ENCODE data around the gene CLDND2. TPM values are rescaled to one million over a fixed set of nuclear protein-coding genes. Genes with fewer than 3 reads are reported as not detected.
A peak's percentile ranks its signal among the peaks of the same experiment; 100 is the strongest.

The CLDND2 gene
- total and polyA plus RNA-seq, 2 of the 8 experiments (the other 6 are each of a cell fraction or from before 2014, with no cell fraction given), result 0.21 to 0.56 TPM

GRCh38 chr19:51337141-51337860, 31.5 kb downstream of the CLDND2 start:
- peak overlapping the region; percentile 12; the same call in 1 of the 2 replicates for H4K8ac ChIP-seq (ENCODE audit: extremely low read depth, insufficient read depth, low read length)
- no peak overlapping the region for H4K91ac ChIP-seq (replicated peaks; ENCODE audit: insufficient read length, low read length)
- peaks cover 0 to 4% (median 0%) of the 10 kb centered on the region in 4 experiments; a peak in 1 of 8 replicates for H3K36me3 ChIP-seq (ENCODE audit: control insufficient read depth in 2 of 4, insufficient read depth in 4 of 4, low read length in 3 of 4)
- POLR2A ChIA-PET (ENCODE audit: partially characterized antibody), result interaction anchor here (1.1 kb wide), 1 partner anchor 22 kb away, joined by 4 read pairs; no protein-coding TSS in a partner anchor
- CTCF ChIA-PET (ENCODE audit: partially characterized antibody), result interaction anchor here (0.9 to 4.9 kb wide), 7 partner anchors 9 to 101 kb away, joined by 3 to 42 read pairs (median 3); partner anchors contain the start of gene LIM2
- H3K9me3 ChIP-seq (ENCODE audit: insufficient read depth in 2 of 2, low read depth in 1 of 2, low read length in 1 of 2), result no peaks in the 10 kb centered on the region; a peak in 1 of 4 replicates
- no peak for FAIRE-seq
- no peaks in the 10 kb centered on the region for H3K79me2 ChIP-seq (ENCODE audit: control insufficient read depth in 1 of 2, insufficient read depth in 2 of 2, low read length in 2 of 2)
- no peak overlapping the region for H3K14ac ChIP-seq (ENCODE audit: insufficient read length)
- H3K9ac ChIP-seq (replicated peaks in 1 of 4; ENCODE audit: extremely low read depth in 1 of 4, low read depth in 3 of 4, low read length in 3 of 4), result no peak overlapping the region
- H4K20me1 ChIP-seq (replicated peaks in 1 of 2; ENCODE audit: control insufficient read depth in 1 of 2, insufficient read depth in 2 of 2, low read length in 2 of 2), result no peaks in the 10 kb centered on the region
- no peak for DNase-seq (ENCODE audit: low read depth in 1 of 2, low spot score in 2 of 2)
- H3K27me3 ChIP-seq (replicated peaks in 1 of 4; ENCODE audit: control insufficient read depth in 3 of 4, extremely low read depth in 1 of 4, insufficient read depth in 3 of 4, low read length in 3 of 4), result peaks cover 0 to 18% (median 11%) of the 10 kb centered on the region in 4 experiments; a peak in 5 of 7 replicates
- H3K4me1 ChIP-seq (replicated peaks in 1 of 4; ENCODE audit: control insufficient read depth in 3 of 4, insufficient read depth in 4 of 4, low read length in 3 of 4), result peaks cover 0 to 13% (median 9%) of the 10 kb centered on the region in 4 experiments; a peak in 6 of 7 replicates
- no peak overlapping the region for H2BK120ac ChIP-seq (replicated peaks; ENCODE audit: low read depth, low read length)
- no peak overlapping the region for H2BK12ac ChIP-seq (ENCODE audit: low read depth, low read length)
- no peak overlapping the region for H4K5ac ChIP-seq (ENCODE audit: insufficient read length, low read depth, low read length)
- peaks cover 12% of the 10 kb centered on the region for H3K23me2 ChIP-seq (ENCODE audit: low read depth, low read length)
- no peak overlapping the region for H3K27ac ChIP-seq (ENCODE audit: low read depth, low read length)
- H3K79me1 ChIP-seq (ENCODE audit: low read depth, low read length), result no peaks in the 10 kb centered on the region
- H3K4ac ChIP-seq (replicated peaks; ENCODE audit: insufficient read length, low read depth, low read length), result no peak overlapping the region
- no peak overlapping the region for H3K4me3 ChIP-seq (ENCODE audit: extremely low read depth in 1 of 4, insufficient read depth in 2 of 4, low read depth in 3 of 4, low read length in 4 of 4)
- no peak for TF ChIP-seq GTF2F1 (IDR thresholded peaks at IDR 0.05; ENCODE audit: borderline replicate concordance, low read depth, low read length)
- TF ChIP-seq SAP30 (IDR thresholded peaks at IDR 0.05; ENCODE audit: insufficient read depth, insufficient replicate concordance, low read length), result no peak
- TF ChIP-seq, protein P1, sequence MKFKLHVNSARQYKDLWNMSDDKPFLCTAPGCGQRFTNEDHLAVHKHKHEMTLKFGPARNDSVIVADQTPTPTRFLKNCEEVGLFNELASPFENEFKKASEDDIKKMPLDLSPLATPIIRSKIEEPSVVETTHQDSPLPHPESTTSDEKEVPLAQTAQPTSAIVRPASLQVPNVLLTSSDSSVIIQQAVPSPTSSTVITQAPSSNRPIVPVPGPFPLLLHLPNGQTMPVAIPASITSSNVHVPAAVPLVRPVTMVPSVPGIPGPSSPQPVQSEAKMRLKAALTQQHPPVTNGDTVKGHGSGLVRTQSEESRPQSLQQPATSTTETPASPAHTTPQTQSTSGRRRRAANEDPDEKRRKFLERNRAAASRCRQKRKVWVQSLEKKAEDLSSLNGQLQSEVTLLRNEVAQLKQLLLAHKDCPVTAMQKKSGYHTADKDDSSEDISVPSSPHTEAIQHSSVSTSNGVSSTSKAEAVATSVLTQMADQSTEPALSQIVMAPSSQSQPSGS (IDR thresholded peaks at IDR 0.05; ENCODE audit: low read length), result no peak
- no peak for TF ChIP-seq YY1 (IDR thresholded peaks at IDR 0.05; ENCODE audit: low read depth, low read length)
- no peak for TF ChIP-seq HDAC6 (IDR thresholded peaks at IDR 0.05; ENCODE audit: low read depth, low read length)
- H2BK15ac ChIP-seq (ENCODE audit: low read length), result no peak overlapping the region
- no peak overlapping the region for H2BK20ac ChIP-seq (ENCODE audit: low read length)
- H2AFZ ChIP-seq (ENCODE audit: low read length), result no peak overlapping the region
- WGBS, 2 experiments (ENCODE audit: extremely low coverage in 1 of 2, insufficient coverage in 1 of 2, insufficient read length in 1 of 2, insufficient replicate concordance in 2 of 2, low coverage in 1 of 2, low lambda C conversion rate in 2 of 2, missing lambda C conversion rate in 1 of 2), result 94% methylated on average over 11 of the region's 13 CpGs; no CpG with 5 or more reads in 1 of the 2 experiments
- no peak overlapping the region for H3K23ac ChIP-seq (ENCODE audit: insufficient read length)
- no peak overlapping the region for H3K4me2 ChIP-seq (ENCODE audit: insufficient read depth in 1 of 2, low read depth in 2 of 2, low read length in 2 of 2)
- no peak overlapping the region for H2BK5ac ChIP-seq (ENCODE audit: low read depth, low read length)
- no peak overlapping the region for H2AK5ac ChIP-seq (ENCODE audit: low read depth, low read length)
- H3K56ac ChIP-seq (replicated peaks; ENCODE audit: insufficient read length, low read depth, low read length), result no peak overlapping the region
- no peak overlapping the region for H3K18ac ChIP-seq (ENCODE audit: extremely low read depth, low read length)

Measured in H1 (cell line).